HG03103 (cell line): ENCODE results near the gene COL4A1.

Experiments
- ATAC-seq: cut with Tn5 transposase; IDR thresholded peaks from one replicate; pipeline ENCODE4 v1.9.1; 2021; ENCODE audit warnings: low read depth; ENCODE audit not compliant: unreplicated experiment

Gene COL4A1

GRCh38 chr13:110310541-110311442 is 3.8 kb upstream of the COL4A1 start:
- ATAC-seq: no peak

GRCh38 chr13:110309661-110310524 is 2.9 kb upstream of the COL4A1 start:
- no peak for ATAC-seq

DNA sequence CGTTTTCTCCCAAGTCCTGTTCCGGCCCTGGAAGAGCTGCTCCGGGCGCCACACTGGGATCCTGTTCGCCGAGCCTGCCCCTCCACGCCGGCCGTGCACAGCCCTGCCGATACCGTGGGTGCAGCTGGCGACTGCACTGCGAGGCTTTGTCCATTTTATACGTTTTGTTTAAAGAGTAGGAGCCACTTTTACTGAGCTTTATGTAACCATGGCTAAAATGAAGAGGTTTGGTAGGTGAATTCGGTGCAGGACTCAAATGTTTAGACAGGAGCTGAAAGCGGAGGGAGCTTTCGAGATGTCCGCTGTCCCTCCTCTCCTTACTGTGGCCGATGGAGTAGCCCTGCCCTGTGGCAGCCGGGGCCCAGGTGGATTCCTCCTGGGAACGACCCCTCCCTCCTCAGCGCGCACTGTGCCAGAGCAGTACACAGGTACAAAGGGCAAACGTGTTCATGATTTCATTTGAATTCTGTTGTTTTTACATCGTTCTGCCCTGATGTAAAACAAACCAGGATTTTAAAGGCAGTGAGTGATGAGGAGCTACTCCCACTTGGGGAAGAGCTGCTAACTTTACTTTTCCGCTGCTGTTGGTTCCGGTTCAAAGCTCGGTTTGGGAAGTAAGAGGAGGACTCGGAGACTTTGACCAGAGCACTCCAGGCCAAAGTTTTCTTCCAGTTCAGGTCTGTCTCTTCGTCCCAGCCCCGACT is 1.9 kb upstream of the COL4A1 start:
- no peak for ATAC-seq

GRCh38 chr13:110307767-110308655 is 1.1 kb upstream of the COL4A1 start:
- ATAC-seq: no peak

GRCh38 chr13:110306340-110306959 is 507 bp downstream of the COL4A1 start:
- ATAC-seq: no peak

DNA sequence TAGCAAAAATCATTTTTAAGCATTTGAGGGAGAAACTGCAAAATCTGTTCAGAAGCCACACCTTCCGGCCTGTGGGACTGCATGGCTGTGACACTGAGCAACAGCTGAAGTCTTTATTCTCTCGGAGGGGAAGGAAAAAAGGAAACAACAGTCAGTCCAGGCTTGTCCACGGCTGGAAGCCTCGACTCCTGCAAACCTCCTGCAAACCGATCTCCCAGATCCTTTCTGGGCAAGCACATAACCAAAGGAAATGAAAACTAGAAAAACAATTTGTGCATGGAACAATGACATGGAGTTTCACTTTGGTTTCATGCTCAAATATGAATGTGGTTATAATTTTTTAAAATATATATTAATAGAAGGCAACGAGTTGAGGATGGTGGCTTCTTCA is 1.0 kb downstream of the COL4A1 start:
- no peak for ATAC-seq

DNA sequence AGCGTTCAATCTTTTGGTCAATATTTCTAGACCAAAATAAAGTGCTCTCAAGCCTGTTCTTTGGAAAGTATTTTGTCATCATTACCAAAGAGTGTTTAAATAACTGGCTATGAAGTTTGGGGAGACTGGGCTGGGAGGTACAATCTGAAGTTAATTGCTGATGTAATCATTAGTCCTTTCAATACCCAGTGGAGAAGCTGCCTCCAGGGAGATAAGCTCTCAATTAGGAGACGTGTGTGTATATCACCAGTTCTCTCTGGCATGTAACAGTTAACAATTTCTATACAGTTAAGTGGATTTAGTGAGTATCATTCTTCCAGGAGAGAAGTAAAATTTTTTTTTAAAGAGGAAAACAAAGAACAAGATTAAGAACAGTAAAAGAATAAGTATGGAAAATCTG is 1.4 kb downstream of the COL4A1 start:
- ATAC-seq: no peak

DNA sequence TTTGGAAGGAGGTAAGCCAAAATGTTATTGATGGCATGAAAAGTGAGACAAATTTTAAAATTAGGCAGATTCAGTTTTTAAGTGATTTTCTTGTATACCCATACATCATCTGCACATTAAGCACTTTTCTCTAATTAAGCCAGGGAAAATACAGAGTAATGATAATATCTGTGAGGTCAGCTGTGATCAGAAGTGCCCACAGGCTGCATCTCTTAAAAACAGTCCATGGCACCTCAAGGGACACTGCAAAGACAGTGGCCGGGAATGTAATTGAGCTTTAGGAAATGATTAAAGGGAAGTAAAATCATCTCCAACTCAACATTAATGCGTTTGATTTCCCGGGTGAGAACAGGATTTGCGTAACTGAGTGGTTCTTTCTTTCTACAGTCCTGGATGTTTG is 2.0 kb downstream of the COL4A1 start:
- ATAC-seq: no peak

DNA sequence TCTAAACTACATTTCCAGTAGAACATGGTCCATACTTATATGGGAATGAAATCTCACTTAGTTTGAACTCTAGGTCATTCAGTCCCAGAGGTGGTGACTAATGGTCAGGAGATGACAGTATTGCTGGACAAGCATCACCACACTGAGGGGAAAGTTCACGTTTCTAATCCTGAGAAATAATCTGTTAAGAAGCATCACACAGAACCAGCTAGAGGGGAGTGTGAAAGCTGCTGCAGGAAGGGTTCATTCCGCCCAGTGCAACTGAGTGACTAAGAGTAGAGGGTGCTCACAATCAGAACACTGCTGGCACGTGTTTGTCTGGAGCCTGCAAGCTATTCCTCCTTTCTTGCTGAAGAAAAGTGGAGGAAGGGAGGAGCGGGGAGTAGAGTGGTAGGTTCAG is 2.7 kb downstream of the COL4A1 start:
- ATAC-seq: no peak

- no peak for ATAC-seq
Observed at GRCh38 chr13:110303644-110304043, 3.3 kb downstream of the COL4A1 start.

DNA sequence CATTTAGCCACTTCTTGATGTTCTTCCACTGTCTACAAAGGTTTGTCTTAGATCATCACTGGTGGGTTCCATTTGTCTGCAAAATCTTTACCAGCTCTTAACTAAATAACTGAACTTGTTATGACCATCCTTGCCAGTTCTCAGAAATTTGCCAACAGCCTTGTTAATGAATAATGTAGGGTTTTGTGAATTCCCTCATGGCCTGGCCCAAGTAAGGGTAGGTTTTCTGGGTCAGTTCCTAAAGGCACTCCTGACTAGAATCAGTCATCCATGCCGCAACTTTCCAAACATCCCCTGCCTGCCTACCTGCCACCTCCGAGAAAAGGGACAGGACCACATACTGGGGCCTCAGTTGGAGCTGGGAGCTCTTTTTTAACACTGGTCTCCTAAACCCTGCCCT is 4.0 kb downstream of the COL4A1 start:
- no peak for ATAC-seq

GRCh38 chr13:110301606-110302553 is 5.1 kb downstream of the COL4A1 start:
- no peak for ATAC-seq

- ATAC-seq: no peak
Observed at GRCh38 chr13:110301083-110301482, 5.9 kb downstream of the COL4A1 start.

GRCh38 chr13:110300090-110300815 is 6.7 kb downstream of the COL4A1 start:
- no peak for ATAC-seq

DNA sequence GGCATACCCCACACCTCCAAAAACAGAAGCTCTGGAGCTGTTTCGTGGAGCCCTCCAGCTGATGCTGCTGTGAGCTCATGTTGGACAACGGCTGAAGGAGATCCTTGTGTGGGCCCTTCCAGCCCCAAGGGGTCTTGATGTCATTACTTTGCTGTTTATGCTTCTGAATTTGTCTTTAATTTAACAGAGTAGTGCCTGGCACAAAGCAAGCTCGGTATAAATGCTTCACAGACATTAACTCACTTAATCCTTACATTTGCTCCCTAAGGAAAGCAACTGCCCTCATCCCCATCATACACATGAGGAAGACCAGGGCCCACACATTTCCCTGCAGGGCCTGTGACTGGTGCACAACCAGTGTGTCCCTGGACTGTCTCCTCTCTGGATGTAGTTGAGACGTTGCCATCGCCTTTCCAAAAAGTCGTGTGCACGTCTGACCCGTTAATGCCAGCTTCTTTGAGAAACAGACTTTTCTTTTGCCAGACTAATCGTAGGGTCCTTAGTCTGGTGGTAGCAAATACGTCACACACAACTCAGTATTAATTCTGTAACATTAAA is 7.6 kb downstream of the COL4A1 start:
- ATAC-seq: no peak

DNA sequence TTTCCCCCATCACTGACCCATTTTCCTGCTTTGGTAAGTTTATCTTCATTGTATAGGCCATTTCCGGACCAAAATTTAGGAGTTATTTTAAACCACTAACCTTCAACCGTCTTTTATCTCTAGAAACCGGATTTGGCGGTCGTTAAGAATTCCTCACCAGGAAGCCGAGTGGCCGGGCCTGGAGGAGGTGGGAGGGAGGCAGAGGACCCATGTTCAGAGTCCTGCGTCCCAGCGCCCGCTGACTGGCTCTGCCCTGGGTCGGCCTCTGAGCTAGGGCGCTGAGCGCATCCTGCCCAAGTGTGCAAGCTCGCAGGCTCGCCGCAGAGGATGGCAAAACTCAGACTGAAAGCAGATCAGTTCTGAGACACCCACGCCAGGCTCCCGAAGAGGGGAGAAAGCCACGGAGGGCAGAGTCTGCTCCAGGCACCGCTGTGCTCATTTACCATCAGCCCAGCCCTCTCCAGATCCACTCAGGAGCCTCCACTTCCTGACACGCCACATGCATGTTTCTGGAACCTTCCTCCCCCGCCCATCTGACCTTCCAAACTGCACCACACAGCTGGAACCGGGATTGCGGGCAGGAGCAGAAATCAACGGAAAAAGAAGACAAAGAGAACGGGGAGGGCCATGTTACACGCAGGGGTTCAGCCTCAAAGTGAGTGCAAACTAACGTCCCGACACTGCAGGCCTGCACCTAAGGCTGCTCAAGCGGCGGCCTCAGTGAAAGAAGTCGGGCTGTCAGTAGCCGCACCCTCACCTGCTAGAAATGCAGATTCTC is 8.3 kb downstream of the COL4A1 start:
- no peak for ATAC-seq
